Endothelial cell of umbilical vein (primary cell): Measurements from ENCODE around the gene NUDT16L1. TPM values are rescaled to one million over a fixed set of nuclear protein-coding genes. Genes with fewer than 3 reads are reported as not detected.

Source experiments
- BruUV-seq: library from RNA; stranded (reverse); fragments of 400-500 nt; replicated peaks from 2 replicates; lab custom pipeline; 2021; lab: Mats Ljungman, UMichigan
- CTCF ChIA-PET: fragments of 300-600, 350-600 bp; sonication (Branson Sonifier 250); formaldehyde crosslinking; loops from one replicate; lab custom pipeline; 2021; ENCODE audit warnings: antibody characterized with exemption, inconsistent platforms; lab: Charles Lee
- POLR2A ChIA-PET: fragments of 300-600, 350-600 bp; sonication (Branson Sonifier 250); formaldehyde crosslinking; loops from one replicate; lab custom pipeline; 2021; ENCODE audit warnings: antibody characterized with exemption, inconsistent platforms; lab: Charles Lee
- DNase-seq: peaks from one replicate; pipeline ENCODE4 v3.0.0-alpha.2; 2011; ENCODE audit warnings: low read depth, low spot score
- FAIRE-seq: peaks from 2 replicates; lab custom pipeline; 2011; peaks lifted over from hg19 to GRCh38; lab: Jason Lieb, UNC
- H2AFZ ChIP-seq: 2 replicates; pipeline ENCODE4 v1.6.0; 2012; ENCODE audit warnings: low read depth, low read length, control low read depth, inconsistent platforms
- H3K27ac ChIP-seq: 2 replicates; pipeline ENCODE4 v1.5.1; 2011; ENCODE audit warnings: low read depth, mild to moderate bottlenecking, control low read depth, low read length, moderate library complexity; ENCODE audit not compliant: insufficient read depth
- H3K27me3 ChIP-seq, 2 experiments: 2 replicates each; pipeline versions ENCODE4 v1.6.0 to v1.6.1; 2011; ENCODE audit warnings: low read length in 2 of 2, mixed read lengths in 1 of 2; ENCODE audit not compliant: control insufficient read depth in 2 of 2, insufficient read depth in 2 of 2
- H3K36me3 ChIP-seq, 2 experiments: 2 replicates in 1 of 2; 3 replicates in 1 of 2; pipeline ENCODE4 v1.5.1; 2011; ENCODE audit warnings: low read length in 2 of 2, mild to moderate bottlenecking in 1 of 2, moderate library complexity in 1 of 2; ENCODE audit not compliant: control insufficient read depth in 2 of 2, insufficient read depth in 2 of 2; ENCODE audit errors: extremely low read depth in 1 of 2
- H3K4me1 ChIP-seq: 3 replicates; pipeline ENCODE4 v1.5.1; 2011; ENCODE audit warnings: mild to moderate bottlenecking, low read length; ENCODE audit not compliant: control insufficient read depth, insufficient read depth; ENCODE audit errors: extremely low read depth
- H3K4me2 ChIP-seq: 2 replicates; pipeline ENCODE4 v1.6.1; 2011; ENCODE audit warnings: low read length, control low read depth, mixed read lengths; ENCODE audit not compliant: insufficient read depth
- H3K4me3 ChIP-seq, 3 experiments: fragments of 200-600 bp in 1 of 3; sonication (generic), shearing (Covaris generic) in 1 of 3; replicated peaks in 1 of 3; 2 replicates each; pipeline ENCODE4 v1.5.1; 2011 to 2016; ENCODE audit warnings: control low read depth in 3 of 3, low read length in 3 of 3, mild to moderate bottlenecking in 2 of 3, inconsistent platforms in 1 of 3, low read depth in 1 of 3, moderate library complexity in 1 of 3; ENCODE audit not compliant: insufficient read depth in 1 of 3
- H3K79me2 ChIP-seq: 2 replicates; pipeline ENCODE4 v1.6.0; 2012; ENCODE audit warnings: low read length, inconsistent platforms; ENCODE audit not compliant: control insufficient read depth, insufficient read depth
- H3K9ac ChIP-seq: replicated peaks from 2 replicates; pipeline ENCODE3; 2011; ENCODE audit warnings: low read length, control low read depth; ENCODE audit not compliant: insufficient read depth; ENCODE audit errors: extremely low read depth
- H3K9me1 ChIP-seq: replicated peaks from 3 replicates; pipeline ENCODE4 v1.6.0; 2011; ENCODE audit warnings: mild to moderate bottlenecking, low read length; ENCODE audit not compliant: control insufficient read depth, insufficient read depth; ENCODE audit errors: extremely low read depth
- H3K9me3 ChIP-seq: replicated peaks from 2 replicates; pipeline ENCODE4 v1.5.1; 2012; ENCODE audit warnings: low read length, inconsistent platforms; ENCODE audit not compliant: control insufficient read depth, insufficient read depth
- H4K20me1 ChIP-seq: replicated peaks from 2 replicates; pipeline ENCODE3; 2011; ENCODE audit warnings: mild to moderate bottlenecking, low read length; ENCODE audit not compliant: control insufficient read depth, insufficient read depth; ENCODE audit errors: extremely low read depth
- EZH2 ChIP-seq: IDR thresholded peaks from 2 replicates; pipeline ENCODE4 v1.6.1; 2012; ENCODE audit warnings: borderline replicate concordance, low read depth, mild to moderate bottlenecking, moderate library complexity, low read length, inconsistent platforms; ENCODE audit not compliant: severe bottlenecking
- FOS ChIP-seq: IDR thresholded peaks from 2 replicates; pipeline ENCODE4 v1.6.1; 2011; ENCODE audit warnings: mild to moderate bottlenecking, low read length, moderate library complexity, borderline replicate concordance; ENCODE audit not compliant: insufficient read depth
- GATA2 ChIP-seq: IDR thresholded peaks from 2 replicates; pipeline ENCODE4 v1.7.0; 2011; ENCODE audit warnings: low read depth, mild to moderate bottlenecking, moderate library complexity, mixed read lengths, low read length; ENCODE audit not compliant: insufficient read length, insufficient read depth
- JUN ChIP-seq: IDR thresholded peaks from 2 replicates; pipeline ENCODE4 v1.6.1; 2011; ENCODE audit warnings: borderline replicate concordance, low read depth; ENCODE audit not compliant: insufficient read length, insufficient read depth
- MYC ChIP-seq: IDR thresholded peaks from one replicate; pipeline ENCODE4 v1.6.1; 2011; ENCODE audit warnings: mild to moderate bottlenecking, low read depth, low read length
- POLR2A ChIP-seq: IDR thresholded peaks from 2 replicates; pipeline ENCODE4 v1.6.1; 2012; ENCODE audit warnings: low read depth, mild to moderate bottlenecking, control low read depth, low read length
- POLR2AphosphoS5 ChIP-seq: IDR thresholded peaks from 2 replicates; pipeline ENCODE4 v1.6.1; 2012; ENCODE audit warnings: low read depth, mild to moderate bottlenecking, control low read depth, low read length, moderate library complexity; ENCODE audit not compliant: insufficient read depth
- dilution Hi-C: fragments of 300-500 bp; cut with MboI; formaldehyde crosslinking; loops from one replicate; pipeline ENCODE4 v1.15.0; 2019; ENCODE audit warnings: low sequenced_read_pairs; ENCODE audit not compliant: extremely low pct_ligation_motif_present
- intact Hi-C: fragments of 100-400 bp; cut with micrococcal nuclease; formaldehyde crosslinking; loops from one replicate; pipeline ENCODE4 v1.10.0; 2022
- polyA plus RNA-seq, 4 experiments: library from polyadenylated mRNA; depleted of rRNA in 3 of 4; stranded (reverse) in 3 of 4; unstranded in 1 of 4; fragments of >200 nt; gene quantifications; 2 replicates each; pipeline versions ENCODE4 v1.2.1 to v1.2.3, GENCODE V29; 2011 to 2012; ENCODE audit warnings: missing spikeins in 1 of 4
- total RNA-seq: library from RNA; stranded (reverse); gene quantifications from 2 replicates; pipeline ENCODE4 v1.2.3, GENCODE V29; 2021
- TF ChIP-seq, protein P1 (sequence below): IDR thresholded peaks from 2 replicates; pipeline ENCODE4 v1.6.1; 2011; ENCODE audit not compliant: insufficient read depth, insufficient read length
- TF ChIP-seq, protein P2 (sequence below), 2 donors: IDR thresholded peaks; 1 replicate in 1 of 2; 2 replicates in 1 of 2; pipeline ENCODE4 v1.5.1; 2011; ENCODE audit warnings: low read length in 2 of 2, mild to moderate bottlenecking in 2 of 2, moderate library complexity in 2 of 2, control low read depth in 1 of 2, inconsistent platforms in 1 of 2, low read depth in 1 of 2; ENCODE audit not compliant: insufficient read depth in 1 of 2; ENCODE audit errors: extremely low read depth in 1 of 2

Gene NUDT16L1
- total and polyA plus RNA-seq, 2 donors (not counting 3 experiments of a cell fraction or from before 2014, with no cell fraction given) = 24.7 to 53.1 TPM

DNA sequence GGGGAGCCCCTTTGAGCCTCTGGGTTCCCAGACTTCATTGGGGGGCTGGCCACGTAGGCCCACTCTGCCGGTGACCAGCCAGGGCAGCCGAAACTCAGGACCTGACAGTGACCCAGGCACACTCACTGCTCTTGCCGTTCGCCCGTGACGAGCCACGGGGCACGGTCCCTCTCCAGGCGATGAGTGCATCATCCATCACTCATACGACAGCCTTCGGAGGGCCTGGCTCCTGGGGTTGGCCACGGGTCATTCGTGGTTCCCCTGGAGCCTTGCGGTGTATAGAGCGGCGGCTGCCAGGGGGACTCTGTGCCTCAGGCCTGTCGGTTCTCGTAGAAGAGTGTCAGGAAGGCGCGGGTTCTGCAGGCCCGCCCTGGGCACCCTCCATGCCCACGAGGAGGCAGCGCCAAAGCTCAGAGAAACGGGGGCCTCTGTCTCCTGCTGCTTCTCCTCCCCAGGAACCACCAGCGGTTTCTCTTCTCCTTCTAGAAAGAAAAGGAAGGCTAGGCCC is 11.2 kb upstream of the NUDT16L1 start:
- FAIRE-seq = no peak
- no peak for TF ChIP-seq GATA2
- TF ChIP-seq JUN = no peak
- no peak for TF ChIP-seq EZH2
- no peak for TF ChIP-seq MYC
- no peak for TF ChIP-seq POLR2AphosphoS5
- TF ChIP-seq, protein P1, sequence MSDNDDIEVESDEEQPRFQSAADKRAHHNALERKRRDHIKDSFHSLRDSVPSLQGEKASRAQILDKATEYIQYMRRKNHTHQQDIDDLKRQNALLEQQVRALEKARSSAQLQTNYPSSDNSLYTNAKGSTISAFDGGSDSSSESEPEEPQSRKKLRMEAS = no peak
- TF ChIP-seq FOS = no peak
- TF ChIP-seq, protein P2, sequence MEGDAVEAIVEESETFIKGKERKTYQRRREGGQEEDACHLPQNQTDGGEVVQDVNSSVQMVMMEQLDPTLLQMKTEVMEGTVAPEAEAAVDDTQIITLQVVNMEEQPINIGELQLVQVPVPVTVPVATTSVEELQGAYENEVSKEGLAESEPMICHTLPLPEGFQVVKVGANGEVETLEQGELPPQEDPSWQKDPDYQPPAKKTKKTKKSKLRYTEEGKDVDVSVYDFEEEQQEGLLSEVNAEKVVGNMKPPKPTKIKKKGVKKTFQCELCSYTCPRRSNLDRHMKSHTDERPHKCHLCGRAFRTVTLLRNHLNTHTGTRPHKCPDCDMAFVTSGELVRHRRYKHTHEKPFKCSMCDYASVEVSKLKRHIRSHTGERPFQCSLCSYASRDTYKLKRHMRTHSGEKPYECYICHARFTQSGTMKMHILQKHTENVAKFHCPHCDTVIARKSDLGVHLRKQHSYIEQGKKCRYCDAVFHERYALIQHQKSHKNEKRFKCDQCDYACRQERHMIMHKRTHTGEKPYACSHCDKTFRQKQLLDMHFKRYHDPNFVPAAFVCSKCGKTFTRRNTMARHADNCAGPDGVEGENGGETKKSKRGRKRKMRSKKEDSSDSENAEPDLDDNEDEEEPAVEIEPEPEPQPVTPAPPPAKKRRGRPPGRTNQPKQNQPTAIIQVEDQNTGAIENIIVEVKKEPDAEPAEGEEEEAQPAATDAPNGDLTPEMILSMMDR (IDR thresholded peaks at IDR 0.05; ENCODE audit: extremely low read depth in 1 of 2, insufficient read depth in 1 of 2, low read depth in 1 of 2, low read length in 2 of 2) = no peak
- TF ChIP-seq POLR2A = no peak

More for the DNA sequence above, 11.2 kb upstream of the NUDT16L1 start:
- Histone ChIP-seq H3K27ac (no peak overlapping the region), H3K9ac (no peak overlapping the region), H3K9me1 (no peaks in the 10 kb centered on the region), H3K9me3 (no peaks in the 10 kb centered on the region), H3K36me3 (peaks cover 4 to 46% of the 10 kb centered on the region in 2 experiments), H3K4me2 (no peak overlapping the region), H3K79me2 (no peaks in the 10 kb centered on the region), H3K4me3 (no peak overlapping the region), H3K4me1 (no peaks in the 10 kb centered on the region), H4K20me1 (no peaks in the 10 kb centered on the region), H2AFZ (no peak overlapping the region), H3K27me3 (no peaks in the 10 kb centered on the region)
- dilution Hi-C loops (no loop called here), intact Hi-C loops (no loop called here)
- BruUV-seq = no TSS peak
- ChIA-PET CTCF (interaction anchor here (1.7 kb wide), 1 partner anchor 10 kb away, joined by 7 read pairs; no protein-coding TSS in a partner anchor), POLR2A (no interaction called here)
- DNase-seq = no peak
